Activated CD4-positive, alpha-beta T cell treated with anti-CD3 and anti-CD28 coated beads, Interleukin-2, amount 50 U/mL, for 16 hours (primary cell): ENCODE data around the gene MPV17.
"Not testable (repeated sequence)": the region's sequence is repeated elsewhere in the genome, so short reads cannot be mapped to it uniquely, and the experiment has no call there.

Experiments used
- DNase-seq: peaks from one replicate; pipeline ENCODE4 v3.0.0-alpha.2; 2020

MPV17 gene, protein sequence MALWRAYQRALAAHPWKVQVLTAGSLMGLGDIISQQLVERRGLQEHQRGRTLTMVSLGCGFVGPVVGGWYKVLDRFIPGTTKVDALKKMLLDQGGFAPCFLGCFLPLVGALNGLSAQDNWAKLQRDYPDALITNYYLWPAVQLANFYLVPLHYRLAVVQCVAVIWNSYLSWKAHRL

DNA sequence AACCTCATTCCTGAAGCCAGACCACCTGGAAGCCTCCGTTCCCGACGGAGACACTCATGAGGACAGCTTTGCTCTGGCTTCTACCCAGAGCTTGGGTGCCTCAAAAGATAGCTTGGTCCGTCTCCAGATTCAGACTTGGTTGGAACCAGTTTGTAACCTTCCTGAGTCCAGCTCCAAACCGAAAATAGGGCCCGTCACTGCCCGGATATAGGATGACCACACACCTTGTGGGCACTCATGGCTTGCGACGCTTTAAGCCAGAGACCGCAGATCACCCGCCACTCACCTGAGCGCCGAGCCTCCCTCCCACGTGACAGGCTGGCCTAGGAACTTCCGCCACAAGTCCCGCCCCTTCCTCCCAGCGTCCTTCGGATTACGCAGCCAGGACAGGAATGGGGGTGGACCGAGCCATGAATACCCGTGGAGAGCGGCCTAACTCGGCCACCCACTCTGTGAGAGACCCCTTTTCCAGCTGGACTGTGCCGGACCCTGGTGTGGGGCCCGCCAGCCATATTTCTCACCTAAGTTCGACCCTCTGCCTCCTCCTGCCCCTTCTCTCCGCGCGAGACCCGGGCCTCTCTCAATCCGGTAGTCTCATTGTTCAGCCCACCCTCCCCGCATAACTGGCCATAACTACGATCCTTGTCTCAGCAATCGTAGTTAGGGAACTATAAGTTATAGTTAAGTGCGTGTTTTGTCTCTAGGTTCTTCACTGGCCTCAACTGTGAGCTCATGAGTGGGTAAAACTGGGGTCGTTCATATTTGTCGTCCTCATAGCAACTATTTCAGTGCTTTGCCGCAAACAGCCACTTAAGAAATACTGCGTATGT is at the start of gene MPV17:
TSS of gene MPV17 (minus strand) at position 332 of the 830 bp plus-strand sequence. CDS start 580 bp downstream, outside the sequence.
- DNase-seq, result peak; percentile 93

DNA sequence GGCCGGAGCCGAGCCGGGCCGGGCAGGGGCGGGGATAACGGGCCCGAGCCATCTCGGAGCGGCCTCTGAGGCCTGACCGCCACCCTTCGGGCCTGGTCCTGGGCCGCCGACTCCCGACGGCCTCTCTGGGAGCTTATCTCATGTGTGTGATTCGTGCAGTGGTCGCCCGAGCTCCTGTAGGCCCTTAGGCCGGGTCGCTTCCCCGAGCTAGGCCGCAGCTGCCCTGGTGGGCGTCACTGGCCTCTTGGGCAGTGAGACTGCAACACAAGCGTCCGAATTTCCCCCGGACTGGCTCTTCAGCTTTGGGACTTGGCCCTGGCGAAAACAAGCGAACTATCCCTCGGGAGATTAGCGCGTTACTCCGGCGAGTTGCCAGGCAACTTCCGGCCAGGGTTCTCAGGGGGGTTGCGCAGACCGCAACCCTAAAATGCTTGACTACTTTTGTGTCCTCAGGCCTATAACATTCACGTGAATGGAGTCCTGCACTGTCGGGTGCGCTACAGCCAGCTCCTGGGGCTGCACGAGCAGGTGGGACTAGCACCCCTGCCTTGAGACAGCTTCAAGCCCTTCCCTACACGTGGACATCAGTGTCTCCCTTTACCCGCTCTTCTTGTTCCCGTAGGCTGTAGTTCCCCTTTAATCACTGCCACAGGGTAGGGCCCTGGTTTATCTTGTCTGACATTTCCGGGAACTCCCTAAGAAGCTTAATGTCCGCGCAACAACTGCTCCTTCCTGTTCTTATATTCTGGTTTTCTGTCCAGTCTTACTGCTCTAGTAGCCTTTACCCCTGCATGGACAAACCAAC is 48.1 kb upstream of the MPV17 start:
- DNase-seq, result peak; percentile 42

DNA sequence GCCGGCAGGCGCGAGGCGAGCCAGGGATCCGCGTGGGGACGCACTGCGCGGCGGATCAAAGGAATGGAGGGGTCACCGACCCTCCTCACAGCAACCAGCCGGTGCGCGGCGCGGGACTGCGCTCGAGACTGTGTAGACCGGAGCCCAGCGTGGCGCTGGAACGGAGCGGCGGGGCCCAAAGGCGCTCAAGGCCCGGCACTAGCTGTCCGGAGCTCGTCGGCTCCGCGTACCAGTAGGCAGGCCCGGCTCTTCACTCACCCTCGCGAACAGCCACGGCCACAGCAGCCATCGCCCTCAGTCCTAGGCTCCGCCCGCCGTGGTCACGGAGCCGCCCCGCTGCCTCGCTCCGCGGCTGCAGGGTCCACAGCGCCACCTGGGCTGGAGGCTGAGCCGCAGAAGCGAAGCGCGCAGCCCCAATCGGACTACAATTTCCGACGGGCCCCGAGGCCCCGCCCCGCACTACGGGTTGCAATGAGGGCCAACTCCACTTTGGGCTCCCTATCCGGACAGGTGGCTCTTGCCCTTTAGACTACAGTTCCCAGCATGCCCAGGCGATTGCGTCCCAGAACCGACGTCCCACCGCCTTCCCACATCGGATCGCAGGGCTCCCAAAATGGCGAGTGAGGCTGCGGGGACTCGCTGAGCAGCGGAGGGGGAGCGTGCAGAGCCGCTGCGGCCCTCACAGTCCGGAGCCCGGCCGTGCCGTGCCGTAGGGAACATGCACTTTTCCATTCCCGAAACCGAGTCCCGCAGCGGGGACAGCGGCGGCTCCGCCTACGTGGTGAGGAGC is 47.3 kb upstream of the MPV17 start, which contains the start of the genes EIF2B4 and SNX17:
TSS of gene EIF2B4 (minus strand) at position 313 of the 790 bp plus-strand sequence. CDS start at position 289, 24 bp downstream.
TSS of gene SNX17 (plus strand) at position 591 of the 790 bp plus-strand sequence. CDS start at position 719, 128 bp downstream.
- DNase-seq, result peak; percentile 100

DNA sequence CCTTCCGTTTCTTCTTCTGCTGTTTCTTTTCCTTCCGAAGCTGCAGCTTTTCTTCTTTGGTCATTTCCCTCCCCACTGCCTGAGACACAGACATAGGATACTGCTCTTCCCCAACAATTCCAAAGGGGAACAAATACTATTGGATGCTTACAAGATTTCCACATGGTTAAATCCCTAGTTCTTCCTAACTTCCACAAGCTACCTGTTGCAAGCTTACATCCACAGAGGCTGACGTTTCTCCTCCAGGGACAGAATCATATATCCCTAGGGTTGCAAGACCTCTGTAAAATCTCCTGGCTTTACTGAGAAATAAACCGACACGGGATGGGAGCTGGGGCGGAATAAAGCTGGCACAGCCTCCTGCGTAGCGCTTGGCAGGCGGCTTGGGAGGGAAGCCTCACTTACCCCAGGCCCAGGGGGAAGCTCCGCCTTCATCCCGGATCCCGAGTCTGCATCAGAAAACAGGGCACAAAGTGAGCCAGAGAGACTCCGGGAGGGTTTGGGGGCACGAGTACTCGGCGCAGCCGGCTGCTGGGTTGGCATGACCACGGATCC is 46.7 kb upstream of the MPV17 start:
- peak; percentile 45 for DNase-seq

DNA sequence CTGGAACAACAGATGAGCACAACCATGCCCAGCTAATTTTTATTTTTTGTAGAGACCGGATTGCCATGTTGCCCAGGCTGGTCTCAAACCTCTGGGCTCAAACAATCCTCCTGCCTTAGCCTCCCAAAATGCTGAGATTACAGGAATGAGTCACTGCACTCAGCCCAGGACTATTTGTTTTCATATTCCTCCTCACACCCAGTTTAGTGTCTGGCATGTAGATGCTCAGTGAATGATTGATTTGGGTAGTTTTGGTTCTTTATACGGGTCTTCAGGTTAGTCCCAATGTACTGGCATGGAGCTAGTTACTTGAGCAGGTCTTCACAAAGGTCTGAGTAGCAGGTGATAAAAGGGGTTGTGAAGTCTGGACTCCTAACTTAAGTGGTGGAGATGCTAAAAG is 41.0 kb upstream of the MPV17 start:
- peak; percentile 34 for DNase-seq

DNA sequence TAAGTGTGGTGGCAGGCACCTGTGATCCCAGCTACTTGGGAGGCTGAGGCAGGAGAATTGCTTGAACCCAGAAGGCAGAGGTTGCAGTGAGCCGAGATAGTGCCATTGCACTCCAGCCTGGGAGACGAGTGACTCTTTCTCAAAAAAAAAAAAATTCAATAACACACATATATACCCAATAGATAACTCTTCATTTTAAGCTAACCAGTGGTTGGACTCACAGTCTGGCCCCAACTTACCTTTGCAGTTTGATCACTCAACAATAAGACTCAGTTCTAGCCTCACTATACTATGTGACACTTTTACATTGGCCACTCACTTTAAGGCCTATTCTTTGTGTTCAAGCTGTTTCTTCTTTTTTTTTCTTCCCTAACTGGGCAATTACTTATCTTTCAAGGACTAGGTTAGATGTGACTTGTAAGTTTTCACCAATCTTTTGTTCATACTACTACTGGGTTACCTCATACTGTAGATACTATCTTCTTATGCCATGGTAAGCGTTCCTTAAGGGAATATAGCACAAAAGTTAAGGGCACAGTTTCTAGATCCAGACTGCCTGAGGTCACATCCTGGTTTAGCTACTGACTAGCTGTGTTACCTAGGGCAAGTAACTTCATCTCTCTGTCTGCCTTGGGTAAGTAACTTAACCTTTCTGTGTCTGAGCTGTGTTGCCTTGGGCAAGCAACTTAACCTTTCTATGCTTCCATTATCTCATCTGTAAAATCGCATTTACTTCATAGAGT is 40.0 kb upstream of the MPV17 start:
- DNase-seq, result no peak

DNA sequence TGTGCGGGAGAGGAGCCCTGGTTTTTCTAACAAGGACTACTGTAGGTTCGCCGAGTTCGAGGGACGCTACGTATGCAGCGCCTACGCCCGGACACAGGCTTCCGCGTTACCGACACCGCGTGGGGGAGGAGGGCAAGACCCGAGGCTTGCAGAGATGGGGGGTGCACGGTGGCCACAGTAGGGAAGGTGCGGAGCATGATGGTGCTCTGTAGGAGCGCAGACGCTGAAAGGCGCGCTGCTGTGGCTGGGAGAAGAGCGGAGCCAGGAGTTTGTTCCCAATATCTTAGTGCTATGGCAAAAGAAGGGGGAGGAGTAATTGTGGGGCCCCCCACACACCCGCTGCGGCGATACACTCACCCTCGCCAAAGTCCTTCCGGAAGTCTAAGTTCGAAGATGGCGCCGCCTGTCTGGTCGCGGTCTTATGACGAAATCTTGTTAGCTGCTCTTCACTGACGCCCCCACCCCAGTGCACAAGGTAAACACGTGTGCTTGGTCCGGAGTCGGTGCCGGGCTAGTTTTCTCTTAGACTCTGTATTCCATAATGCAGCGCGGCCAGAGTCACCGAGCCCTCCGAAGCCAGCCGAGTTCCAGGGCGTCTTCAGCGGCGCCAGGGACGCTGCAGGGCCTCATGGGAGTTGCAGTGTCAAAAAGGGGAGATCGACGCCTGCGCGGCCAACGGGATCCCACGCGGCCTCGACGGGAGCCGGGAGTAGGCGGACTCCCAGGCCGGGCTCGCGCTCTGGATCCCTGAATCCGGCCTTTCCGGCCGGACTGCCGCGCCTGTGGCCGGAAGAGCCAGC is 33.7 kb upstream of the MPV17 start, which contains the start of gene GTF3C2:
TSS of gene GTF3C2 (minus strand) at position 383 of the 800 bp plus-strand sequence. CDS start 13,210 bp downstream, outside the sequence.
- peak; percentile 96 for DNase-seq

DNA sequence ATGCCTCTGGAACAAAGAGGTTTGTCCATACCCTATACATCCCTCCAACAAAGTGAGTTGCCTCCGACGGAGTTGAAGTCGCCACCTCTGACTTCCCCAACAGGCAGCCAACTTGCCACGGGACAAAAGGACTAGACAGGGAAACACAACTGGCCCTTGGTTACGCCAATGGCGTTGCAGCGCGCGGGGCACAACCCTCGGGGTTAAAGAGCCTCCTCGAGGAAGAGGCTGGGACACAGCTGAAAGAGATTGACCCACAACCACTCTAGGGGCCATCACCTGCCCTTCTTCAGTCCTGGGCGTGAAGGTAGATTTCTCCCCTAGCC is 33.1 kb upstream of the MPV17 start:
- no peak for DNase-seq

DNA sequence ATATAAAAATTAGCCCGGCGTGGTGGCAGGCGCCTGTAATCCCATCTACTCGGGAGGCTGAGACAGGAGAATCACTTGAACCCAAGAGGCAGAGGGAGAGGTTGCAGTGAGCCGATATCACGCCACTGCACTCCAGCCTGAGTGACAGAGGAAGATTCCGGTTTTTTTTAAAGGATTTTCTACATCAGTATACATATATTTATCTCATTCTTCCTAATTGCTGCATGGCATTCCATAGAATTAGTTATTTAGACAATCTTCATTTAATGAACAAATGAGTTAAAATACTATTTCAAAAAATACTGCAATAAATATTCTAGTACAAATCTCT is 31.7 kb upstream of the MPV17 start:
- no peak for DNase-seq

DNA sequence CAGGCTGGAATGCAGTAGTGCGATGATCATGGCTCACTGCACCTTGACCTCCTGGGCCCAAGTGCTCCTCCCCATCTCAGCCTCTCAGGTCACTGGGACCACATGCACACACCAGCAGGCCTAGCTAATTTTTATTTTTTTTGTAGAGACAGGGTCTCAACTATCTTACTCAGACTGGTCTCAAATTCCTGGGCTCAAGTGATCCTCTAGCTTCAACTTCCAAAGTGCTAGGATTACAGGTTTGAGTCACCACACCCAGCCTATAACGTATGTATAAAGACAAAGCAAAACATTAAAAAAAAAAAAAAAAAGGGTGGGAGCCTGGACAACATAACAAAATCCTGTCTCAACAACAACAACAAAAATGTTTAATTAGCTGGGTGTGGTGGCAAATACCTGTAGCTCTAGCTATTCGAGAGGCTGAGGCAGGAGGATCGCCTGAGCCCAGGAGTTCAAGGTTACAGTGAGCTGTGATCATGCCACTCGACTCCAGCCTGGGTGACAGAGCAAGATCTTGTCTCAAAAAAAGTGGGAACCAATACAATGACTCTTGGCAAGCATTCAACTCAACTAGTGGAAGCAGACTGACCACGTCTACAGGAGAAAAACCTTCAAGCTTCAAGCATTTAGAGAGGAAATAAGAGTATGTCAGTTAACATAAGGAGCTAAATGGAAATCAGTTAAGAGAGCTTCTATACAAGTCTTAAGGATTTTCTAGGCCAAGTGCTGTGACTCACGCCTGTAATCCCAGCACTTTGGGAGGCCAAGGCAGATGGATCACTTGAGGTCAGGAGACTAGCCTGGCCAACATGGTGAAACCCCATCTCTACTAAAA is 31.1 kb upstream of the MPV17 start:
- DNase-seq, result no peak

DNA sequence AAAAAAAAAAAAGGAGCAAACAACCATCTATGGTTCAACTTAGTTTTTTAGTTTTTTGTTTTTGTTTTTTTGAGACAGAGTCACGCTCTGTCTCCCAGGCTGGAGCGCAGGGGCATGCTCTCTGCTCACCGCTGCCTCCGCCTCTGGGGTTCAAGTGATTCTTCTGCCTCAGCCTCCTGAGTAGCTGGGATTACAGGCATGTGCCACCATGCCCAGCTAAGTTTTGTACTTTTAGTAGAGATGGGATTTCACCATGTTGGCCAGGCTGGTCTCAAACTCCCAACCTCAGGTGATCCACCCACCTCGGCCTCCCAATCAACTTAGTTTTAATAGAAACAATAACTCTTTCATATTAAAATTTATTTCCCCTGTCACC is 30.5 kb upstream of the MPV17 start:
- DNase-seq, result not testable (repeated sequence)

DNA sequence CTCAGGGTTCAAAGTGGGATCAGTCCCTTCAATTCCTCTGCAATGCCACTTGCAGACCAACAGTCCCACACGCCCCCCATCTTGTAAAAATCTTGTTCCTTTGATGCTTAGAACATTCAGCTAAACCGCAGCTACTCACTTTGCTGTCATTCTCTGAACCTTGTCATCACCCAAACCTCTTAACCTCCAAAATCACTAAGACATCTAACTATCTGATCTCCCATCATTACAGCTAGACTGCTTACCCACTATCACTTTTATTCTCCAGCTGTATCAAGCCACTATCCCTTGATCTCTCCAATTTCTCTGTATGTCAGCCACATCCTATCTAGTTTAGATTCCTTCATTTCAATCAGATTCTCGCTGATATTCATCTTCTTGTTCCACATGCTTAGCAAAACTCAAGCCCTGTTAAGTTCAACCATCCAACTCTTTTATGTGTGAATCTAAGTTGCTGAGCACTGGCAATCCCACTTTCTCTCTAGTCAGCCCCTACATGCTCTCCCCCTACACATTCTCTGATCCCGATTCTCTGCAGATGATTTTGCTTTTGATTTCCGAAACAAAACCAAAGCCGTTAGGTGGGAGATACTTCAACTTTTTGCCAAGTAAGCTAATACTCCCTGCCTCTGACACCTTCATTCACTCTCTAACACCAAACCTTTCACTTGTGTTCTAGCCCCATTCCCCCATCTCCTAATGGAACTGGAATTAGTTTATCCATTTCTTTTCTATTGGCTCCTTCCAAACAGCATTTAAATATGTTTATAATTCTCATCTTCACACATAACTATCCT is 29.1 kb upstream of the MPV17 start:
- DNase-seq, result peak; percentile 53

DNA sequence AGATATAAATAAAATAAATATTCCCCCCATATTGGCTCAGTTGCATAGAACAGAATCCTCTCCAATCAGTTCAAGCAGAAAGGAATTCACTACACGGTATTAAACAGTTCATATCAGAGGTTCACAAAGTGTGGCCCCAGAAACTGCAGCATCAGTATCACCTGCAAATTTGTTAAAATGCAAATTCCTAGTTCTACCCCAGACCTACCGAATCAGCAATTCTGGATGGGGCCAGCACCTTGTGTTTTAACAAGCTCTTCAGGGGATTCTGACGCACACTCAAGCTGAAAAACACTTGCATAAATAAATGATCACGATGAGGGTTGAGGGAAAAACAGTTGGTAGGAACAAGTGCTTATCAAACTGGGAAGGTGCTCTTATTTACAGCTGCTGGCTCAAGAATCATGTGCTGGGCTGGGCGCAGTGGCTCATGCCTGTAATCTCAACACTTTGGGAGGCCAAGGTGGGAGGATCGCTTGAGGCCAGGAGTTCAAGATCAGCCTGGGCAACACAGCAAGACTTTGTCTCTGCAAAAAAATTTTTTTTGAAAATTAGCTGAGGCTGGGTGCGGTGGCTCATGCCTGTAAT is 27.3 kb upstream of the MPV17 start:
- no peak for DNase-seq

DNA sequence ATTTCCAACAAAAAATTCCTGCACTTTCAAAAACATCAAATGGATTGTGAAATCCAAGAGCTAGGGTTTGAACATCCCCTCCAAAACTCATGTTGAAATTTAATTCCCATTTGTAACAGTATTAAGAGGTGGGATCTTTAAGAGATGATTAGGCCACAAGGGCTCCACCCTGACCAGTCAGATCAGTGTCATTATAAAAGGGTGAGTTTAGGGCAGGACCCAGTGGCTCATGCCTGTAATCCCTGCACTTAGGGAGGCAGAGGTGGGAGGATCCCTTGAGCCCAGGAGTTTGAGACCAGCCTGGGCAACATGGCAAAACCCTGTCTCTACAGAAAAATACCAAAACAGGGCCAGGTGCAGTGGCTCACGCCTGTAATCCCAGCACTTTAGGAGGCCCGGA is 24.7 kb upstream of the MPV17 start:
- DNase-seq, result no peak

DNA sequence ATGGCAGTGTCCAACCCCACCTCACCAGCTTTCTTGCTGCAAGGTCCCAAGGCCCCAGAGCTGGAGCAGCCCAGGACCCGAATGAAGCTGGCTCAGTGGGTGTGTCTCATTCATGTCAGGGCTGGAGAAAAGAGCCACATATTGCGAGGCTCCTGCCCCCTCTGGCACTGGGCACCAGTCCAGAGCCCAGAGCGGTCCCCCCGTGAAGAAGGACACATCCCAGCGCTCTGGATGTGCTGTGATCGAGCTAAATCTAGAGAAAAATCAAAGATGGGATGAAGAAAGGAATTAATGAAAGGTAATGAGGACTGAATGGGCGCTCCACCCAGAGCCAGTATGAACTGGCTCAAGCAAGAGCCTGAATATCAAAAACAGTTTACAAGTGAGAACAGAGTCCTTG is 13.3 kb upstream of the MPV17 start:
- no peak for DNase-seq

DNA sequence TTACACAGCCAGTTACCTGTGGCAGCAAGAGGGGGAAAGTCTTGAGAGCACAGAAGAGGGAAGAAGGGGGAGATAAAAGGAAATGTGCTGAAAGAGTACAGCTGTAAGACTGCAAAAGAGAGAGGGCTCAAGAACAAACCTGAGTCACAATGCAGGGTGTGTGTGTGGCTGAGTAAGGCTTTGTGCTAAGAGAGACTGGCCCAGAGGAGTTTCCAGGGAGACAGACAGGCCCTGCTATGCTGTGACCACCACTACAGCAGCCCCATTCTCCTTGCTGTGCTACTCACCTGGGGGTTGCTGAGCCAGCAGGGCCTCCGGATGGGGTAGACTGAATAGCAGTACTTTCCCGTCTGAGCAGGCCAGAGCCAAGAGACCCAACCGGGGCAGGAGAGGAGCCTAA is 12.4 kb upstream of the MPV17 start:
- DNase-seq, result no peak

DNA sequence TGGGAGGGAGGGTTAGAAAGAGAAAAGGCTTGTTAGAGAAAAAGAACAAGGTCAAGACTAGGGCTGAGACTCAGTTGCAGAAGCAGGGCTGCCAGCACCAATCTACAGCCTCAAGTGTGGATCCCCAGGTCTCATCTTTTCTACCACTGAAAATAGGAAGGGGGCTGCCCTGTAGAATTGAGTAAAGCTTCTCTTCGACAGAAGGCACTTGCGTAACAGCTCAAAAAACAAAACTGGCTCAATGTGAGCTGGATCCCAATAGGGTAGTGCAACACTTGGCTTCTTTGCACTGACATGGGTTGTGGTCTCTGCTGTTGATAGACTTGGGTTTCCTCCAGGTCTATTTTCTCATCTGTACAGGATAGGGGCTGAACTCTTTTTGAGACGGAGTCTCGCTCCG is 1.8 kb upstream of the MPV17 start:
- no peak for DNase-seq

DNA sequence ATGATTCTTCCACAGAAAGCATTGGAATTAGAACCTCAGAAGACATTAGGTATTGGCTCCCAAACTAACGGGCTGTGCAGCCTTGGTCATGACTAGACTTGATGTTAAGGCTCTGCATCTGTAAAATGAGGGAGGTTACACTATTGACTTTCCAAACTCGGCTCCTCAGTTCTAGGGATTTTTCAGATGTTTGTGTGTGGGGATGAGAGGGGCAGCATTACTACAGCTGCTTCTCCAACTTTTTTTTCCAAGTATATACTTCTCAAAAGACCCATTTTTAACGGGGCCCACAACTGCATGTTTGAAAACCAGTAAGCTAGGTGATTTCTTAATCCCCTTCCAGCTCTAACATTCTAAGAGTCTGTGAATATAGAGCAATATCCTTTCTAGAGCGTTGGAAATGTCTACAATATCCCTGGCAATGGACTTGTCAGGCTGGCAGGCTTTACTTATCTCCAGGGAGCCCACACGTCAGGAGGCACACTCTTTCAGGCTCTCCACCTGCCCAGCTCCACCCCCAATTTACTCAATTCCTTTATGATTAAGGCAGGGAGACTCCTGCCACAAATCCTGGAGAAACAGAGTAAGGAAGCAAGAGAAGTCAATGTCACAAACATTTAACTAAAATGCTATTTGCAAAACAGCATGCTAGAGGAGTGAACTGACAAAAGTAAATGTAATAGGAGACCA is 844 bp upstream of the MPV17 start:
- no peak for DNase-seq
